K562 (cell line): Measurements from ENCODE around the gene NFAM1. TPM values are rescaled to one million over a fixed set of nuclear protein-coding genes. Genes with fewer than 3 reads are reported as not detected.

ENCODE experiments used
- BCOR ChIP-seq: fragments of 450-650 bp; IDR thresholded peaks from 2 replicates; pipeline ENCODE4 v1.6.1; 2016
- E2F6 ChIP-seq, 2 experiments: IDR thresholded peaks; 2 replicates each; pipeline ENCODE4 v1.6.1; 2011; ENCODE audit warnings: borderline replicate concordance in 1 of 2, control low read depth in 1 of 2, low read depth in 1 of 2, low read length in 1 of 2, mild to moderate bottlenecking in 1 of 2, mixed read lengths in 1 of 2, moderate library complexity in 1 of 2; ENCODE audit not compliant: insufficient read depth in 1 of 2, insufficient read length in 1 of 2, poor library complexity in 1 of 2, severe bottlenecking in 1 of 2; ENCODE audit errors: extremely low read depth in 1 of 2
- ZNF133 ChIP-seq: fragments of 250-450 bp; sonication (Bioruptor Pico); IDR thresholded peaks from 2 replicates; pipeline ENCODE4 v1.4.0; 2020; ENCODE audit warnings: mild to moderate bottlenecking
- polyA plus RNA-seq, 8 experiments: library from polyadenylated mRNA; depleted of rRNA in 4 of 8; stranded (reverse) in 5 of 8; unstranded in 3 of 8; fragments of >200 nt; fragmentation: Nextera tagmentation in 2 of 8; fragmentation: Illumina TruSeq in 1 of 8; extraction: Ambion mirVana in 2 of 8; extraction: Trizol in 1 of 8; gene quantifications; 2 replicates each; pipeline versions ENCODE4 v1.2.1 to v1.2.3, GENCODE V29; 2011 to 2014; ENCODE audit warnings: inconsistent platforms in 1 of 8, missing spikeins in 1 of 8
- total RNA-seq, 7 experiments: library from RNA; depleted of rRNA in 6 of 7; stranded (reverse); fragments of >200 nt in 6 of 7; fragmentation: Illumina TruSeq in 2 of 7; extraction: Trizol in 2 of 7; gene quantifications; 2 replicates each; pipeline versions ENCODE4 v1.2.1 to v1.2.3, GENCODE V29; 2011 to 2021; ENCODE audit warnings: low replicate concordance in 1 of 7
- TF ChIP-seq, protein P1 (sequence below): fragments of 450-650 bp; IDR thresholded peaks from 2 replicates; pipeline ENCODE4 v1.6.1; 2017; ENCODE audit warnings: antibody characterized with exemption, mild to moderate bottlenecking

Gene NFAM1
- total and polyA plus RNA-seq, 9 of the 15 experiments (the other 6 are each of a cell fraction or from before 2014, with no cell fraction given), result 0.01 to 0.18 (median 0.03) TPM; not detected in 5

DNA sequence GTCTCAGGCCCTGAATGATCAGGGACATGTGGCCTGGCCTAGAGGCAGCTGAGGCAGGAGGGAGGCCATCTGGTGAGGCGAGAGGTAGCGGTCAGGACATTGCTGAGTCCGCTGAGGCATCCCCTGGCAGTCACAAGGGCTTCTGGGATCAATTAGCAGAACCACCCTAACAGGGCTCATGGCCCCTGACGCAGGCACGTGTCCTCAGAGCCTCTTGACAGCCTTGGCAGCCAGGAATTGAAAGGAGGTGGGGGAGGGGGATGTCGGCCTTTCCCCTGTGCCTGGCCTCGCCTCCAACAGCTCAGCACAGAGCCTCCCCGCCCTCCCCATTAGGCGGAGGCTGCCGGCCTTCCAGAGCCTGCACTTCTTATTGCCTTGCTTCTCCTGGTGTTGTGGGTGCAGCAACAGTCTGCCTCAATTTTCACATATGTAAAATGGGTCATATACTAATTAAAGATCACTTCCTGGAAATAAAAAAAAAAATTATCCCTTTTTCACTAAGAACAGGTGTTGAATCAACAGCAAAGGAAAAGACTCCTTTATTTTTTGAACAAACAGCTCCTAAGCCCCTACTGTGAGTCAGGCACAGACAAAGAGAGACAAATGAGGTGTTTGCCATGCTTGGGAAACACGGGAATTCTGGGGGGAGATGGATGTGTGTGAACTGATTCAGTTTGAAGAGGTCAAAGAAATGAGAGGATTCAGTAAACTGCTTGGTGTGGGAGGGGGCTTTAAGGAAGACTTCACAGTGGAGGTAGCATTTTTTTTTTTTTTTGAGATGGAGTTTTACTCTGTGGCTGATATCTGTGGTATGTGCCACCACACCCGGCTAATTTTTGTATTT is 55.3 kb downstream of the NFAM1 start (continued):
- TF ChIP-seq E2F6 (IDR thresholded peaks at IDR 0.05; ENCODE audit: borderline replicate concordance in 1 of 2, extremely low read depth in 1 of 2, insufficient read depth in 1 of 2, insufficient read length in 1 of 2, low read depth in 1 of 2, low read length in 1 of 2, poor library complexity in 1 of 2, severe bottlenecking in 1 of 2) (peak in 1 of 2 experiments; percentile 49), BCOR (peak; percentile 52; the same call in 1 of the 2 replicates), ZNF133 (CRISPR knock-in tag) (no peak)
- TF ChIP-seq, protein P1, sequence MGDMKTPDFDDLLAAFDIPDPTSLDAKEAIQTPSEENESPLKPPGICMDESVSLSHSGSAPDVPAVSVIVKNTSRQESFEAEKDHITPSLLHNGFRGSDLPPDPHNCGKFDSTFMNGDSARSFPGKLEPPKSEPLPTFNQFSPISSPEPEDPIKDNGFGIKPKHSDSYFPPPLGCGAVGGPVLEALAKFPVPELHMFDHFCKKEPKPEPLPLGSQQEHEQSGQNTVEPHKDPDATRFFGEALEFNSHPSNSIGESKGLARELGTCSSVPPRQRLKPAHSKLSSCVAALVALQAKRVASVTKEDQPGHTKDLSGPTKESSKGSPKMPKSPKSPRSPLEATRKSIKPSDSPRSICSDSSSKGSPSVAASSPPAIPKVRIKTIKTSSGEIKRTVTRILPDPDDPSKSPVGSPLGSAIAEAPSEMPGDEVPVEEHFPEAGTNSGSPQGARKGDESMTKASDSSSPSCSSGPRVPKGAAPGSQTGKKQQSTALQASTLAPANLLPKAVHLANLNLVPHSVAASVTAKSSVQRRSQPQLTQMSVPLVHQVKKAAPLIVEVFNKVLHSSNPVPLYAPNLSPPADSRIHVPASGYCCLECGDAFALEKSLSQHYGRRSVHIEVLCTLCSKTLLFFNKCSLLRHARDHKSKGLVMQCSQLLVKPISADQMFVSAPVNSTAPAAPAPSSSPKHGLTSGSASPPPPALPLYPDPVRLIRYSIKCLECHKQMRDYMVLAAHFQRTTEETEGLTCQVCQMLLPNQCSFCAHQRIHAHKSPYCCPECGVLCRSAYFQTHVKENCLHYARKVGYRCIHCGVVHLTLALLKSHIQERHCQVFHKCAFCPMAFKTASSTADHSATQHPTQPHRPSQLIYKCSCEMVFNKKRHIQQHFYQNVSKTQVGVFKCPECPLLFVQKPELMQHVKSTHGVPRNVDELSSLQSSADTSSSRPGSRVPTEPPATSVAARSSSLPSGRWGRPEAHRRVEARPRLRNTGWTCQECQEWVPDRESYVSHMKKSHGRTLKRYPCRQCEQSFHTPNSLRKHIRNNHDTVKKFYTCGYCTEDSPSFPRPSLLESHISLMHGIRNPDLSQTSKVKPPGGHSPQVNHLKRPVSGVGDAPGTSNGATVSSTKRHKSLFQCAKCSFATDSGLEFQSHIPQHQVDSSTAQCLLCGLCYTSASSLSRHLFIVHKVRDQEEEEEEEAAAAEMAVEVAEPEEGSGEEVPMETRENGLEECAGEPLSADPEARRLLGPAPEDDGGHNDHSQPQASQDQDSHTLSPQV, result peak; percentile 40; the same call in 1 of the 2 replicates
- TF ChIP-seq, all 486 proteins: peak for 8
